Ishikawa (cell line): ENCODE results near the gene HOMER2.

Experiments used
- CEBPB ChIP-seq: IDR thresholded peaks from 2 replicates; pipeline ENCODE4 v1.6.1; 2012
- CREB1 ChIP-seq: IDR thresholded peaks from 2 replicates; pipeline ENCODE4 v1.6.1; 2012; ENCODE audit warnings: low read depth
- EGR1 ChIP-seq: IDR thresholded peaks from 2 replicates; pipeline ENCODE4 v1.6.1; 2012
- EP300 ChIP-seq: IDR thresholded peaks from 2 replicates; pipeline ENCODE4 v1.6.1; 2012; ENCODE audit warnings: borderline replicate concordance
- NFIC ChIP-seq: IDR thresholded peaks from 2 replicates; pipeline ENCODE4 v1.6.1; 2012
- RAD21 ChIP-seq: IDR thresholded peaks from 2 replicates; pipeline ENCODE4 v1.6.1; 2012; ENCODE audit warnings: low read depth
- REST ChIP-seq: IDR thresholded peaks from 2 replicates; pipeline ENCODE4 v1.6.1; 2012; ENCODE audit warnings: low read depth, mild to moderate bottlenecking
- TCF12 ChIP-seq: IDR thresholded peaks from 2 replicates; pipeline ENCODE4 v1.6.1; 2012; ENCODE audit warnings: low read depth
- TEAD4 ChIP-seq: IDR thresholded peaks from 2 replicates; pipeline ENCODE4 v1.6.1; 2012
- USF1 ChIP-seq: IDR thresholded peaks from 2 replicates; pipeline ENCODE4 v1.6.1; 2012
- YY1 ChIP-seq: IDR thresholded peaks from 2 replicates; pipeline ENCODE4 v1.6.1; 2012; ENCODE audit warnings: low read depth
- ZBTB7A ChIP-seq: IDR thresholded peaks from 2 replicates; pipeline ENCODE4 v1.6.1; 2012; ENCODE audit warnings: low read depth

GRCh38 chr15:82894971-82895520, 57.5 kb downstream of the HOMER2 start:
- TF ChIP-seq CREB1 (no peak), EP300 (no peak), YY1 (no peak), TCF12 (no peak), REST (no peak), CEBPB (no peak), ZBTB7A (no peak), TEAD4 (no peak), RAD21 (no peak), EGR1 (no peak), USF1 (no peak), NFIC (no peak)
